Hematopoietic multipotent progenitor cell (in vitro differentiated cells): ENCODE data around the gene TYW1. TPM values are rescaled to one million over a fixed set of nuclear protein-coding genes. Genes with fewer than 3 reads are reported as not detected.
"Not testable (repeated sequence)": the region's sequence is repeated elsewhere in the genome, so short reads cannot be mapped to it uniquely, and the experiment has no call there.

Experiments
- DNase-seq, 3 donors: peaks; one replicate each; pipeline ENCODE4 v3.0.0-alpha.2; 2011 to 2015; ENCODE audit warnings: low read depth in 2 of 3, low spot score in 2 of 3
- total RNA-seq: library from RNA; depleted of rRNA; stranded (reverse); fragments of >200 nt; gene quantifications from one replicate; pipeline ENCODE4 v1.2.3, GENCODE V29; 2012

The TYW1 gene
- total RNA-seq, 1 donor = 12.7 TPM

DNA sequence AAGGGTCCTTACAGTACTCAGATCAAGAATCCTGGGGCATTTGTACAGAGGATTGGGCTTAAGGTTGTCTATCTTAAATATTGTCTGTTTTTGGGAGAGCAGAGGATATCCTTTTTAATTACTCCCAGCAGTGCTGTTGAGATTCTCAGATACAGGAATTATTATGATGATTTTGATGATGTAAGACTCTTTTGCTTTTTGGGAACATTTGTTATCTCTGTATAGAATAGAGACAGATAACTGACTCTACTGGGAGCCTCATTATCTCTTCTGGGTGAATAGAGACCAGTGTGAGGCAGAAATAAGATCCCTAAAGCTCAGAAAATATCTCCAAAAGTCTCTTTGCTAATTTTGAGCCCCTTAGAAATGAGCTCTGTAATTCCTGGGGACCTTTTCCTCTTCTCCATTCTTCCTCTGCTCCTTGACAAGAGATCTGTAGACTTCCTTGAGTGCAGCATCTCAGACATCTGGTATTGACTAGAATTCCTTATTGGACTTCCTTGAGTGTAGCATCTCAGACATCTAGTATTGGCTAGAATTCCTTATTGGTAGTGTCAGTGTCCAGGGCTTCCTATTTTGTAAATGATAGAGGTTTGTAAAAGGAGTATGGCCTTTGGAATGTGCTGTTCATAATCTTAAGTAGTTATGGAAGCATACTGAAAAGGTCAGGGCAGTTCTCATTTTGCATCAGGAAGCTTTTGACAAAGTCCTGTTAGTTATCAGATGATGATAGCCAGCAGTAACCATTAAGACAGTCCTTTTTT, 118.0 kb downstream of the TYW1 start:
- not testable (repeated sequence) for DNase-seq

DNA sequence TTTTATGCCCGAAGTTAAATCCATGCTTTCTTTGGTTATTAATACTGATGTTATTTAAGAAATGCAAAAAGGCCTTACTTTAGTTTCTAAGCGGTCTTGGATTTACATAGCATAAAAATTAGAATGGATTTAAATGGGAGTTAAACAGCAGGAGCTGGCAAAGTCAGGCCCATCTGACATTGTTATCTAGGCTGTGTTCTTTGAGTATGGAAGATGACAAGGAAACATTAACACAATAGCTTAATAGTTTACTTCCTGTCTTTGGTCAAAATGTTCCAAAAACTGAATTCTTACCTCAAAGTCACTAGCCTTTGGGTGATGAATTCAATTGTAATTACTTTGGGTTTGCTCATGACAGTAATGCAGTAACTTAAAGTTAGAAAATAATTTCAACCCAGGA, 123.9 kb downstream of the TYW1 start:
- not testable (repeated sequence) for DNase-seq

DNA sequence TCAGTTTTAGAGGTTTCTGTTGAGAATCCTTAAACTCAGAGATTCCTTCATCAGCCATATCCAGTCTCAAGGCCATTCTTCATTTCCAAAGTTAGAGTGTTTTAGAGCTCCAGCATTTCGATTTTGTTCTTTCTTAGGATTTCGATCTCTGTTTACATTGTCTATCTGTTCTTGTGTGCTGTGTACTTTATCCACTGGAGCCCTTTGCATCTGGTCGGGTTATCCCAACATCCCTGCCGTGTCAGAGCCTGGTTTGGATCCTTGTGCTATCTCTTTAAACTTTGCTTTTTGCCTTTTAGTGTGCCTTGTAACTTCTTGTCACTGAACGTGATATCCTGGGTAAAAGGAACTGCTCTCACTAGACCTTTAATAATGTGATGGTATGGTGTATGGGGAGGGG, 131.6 kb downstream of the TYW1 start:
- not testable (repeated sequence) for DNase-seq

DNA sequence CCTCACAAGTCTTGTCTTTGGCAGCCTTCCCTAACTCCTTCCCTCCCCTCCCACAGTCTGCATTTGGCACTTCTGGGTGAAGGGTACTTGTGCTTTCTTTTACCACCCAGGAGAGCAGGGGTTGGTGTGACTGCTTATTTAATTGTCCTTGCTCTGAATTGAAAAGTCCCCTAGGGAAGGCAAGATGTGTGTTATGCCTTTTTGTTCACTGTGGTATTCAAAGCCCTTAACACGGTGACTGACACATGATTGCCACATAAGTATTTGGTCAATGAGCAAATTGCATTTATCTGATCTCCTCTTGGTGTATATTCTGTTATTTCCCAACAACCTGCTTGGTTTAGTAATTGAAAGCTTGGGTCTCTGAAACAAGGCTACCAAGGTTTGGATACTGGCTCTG, 134.1 kb downstream of the TYW1 start:
- DNase-seq = not testable (repeated sequence)

DNA sequence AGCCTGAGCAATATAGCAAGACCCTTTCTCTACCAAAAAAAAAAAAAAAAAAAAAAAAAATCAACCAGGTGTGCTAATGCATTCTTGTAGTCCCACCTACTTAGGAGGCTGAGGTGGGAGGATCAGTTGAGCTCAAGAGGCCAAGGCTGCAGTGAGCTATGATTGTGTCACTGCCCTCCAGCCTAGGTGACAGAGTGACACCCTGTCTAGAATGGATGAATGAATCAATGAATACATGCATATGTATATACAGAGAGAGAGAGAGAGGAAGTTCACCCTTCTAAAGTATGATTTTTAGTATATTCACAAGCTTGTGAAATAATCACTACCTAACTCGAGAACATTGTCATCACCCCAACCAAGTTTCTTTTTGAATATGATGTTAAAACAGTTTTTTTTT, 138.3 kb downstream of the TYW1 start:
- not testable (repeated sequence) for DNase-seq

DNA sequence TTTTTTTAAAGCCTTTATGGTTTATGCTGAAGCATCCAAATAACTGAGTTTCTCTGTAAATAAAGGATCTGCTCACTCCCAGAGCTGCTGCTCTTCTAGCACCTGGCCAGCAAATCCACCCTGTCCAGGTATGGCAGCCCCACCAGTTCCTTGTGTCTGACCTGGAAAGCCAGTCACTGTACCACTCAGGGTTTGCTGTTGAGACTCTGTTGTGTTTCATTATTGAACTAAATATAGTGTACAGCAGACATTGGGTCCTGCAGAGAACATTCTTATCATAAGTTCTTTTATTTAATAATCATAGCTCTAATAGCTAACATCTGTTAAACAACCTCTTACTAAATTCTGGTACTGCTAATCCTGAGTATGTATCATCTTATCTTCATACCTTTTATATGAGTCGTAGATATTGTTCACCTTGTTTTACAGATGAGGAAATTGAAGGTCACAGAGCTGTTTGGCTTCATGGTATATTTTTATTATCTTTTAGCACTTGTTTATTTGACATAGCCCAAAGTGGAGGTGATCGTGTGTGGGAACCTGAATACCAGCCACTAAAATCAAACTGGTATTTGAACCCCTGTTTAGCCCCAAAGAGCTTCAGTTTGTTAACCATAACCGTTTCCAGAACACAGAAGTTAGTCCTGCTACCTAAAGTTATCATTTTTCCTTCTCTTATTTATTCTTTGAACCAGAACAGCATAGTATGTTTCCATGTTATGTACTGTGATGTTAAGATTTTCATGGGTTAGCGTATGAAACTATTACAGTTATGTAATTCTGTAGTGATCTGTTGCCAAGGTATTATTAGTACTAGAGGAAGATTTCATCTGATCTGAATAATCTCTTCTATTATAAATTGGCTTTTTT, 139.2 kb downstream of the TYW1 start:
- not testable (repeated sequence) for DNase-seq

DNA sequence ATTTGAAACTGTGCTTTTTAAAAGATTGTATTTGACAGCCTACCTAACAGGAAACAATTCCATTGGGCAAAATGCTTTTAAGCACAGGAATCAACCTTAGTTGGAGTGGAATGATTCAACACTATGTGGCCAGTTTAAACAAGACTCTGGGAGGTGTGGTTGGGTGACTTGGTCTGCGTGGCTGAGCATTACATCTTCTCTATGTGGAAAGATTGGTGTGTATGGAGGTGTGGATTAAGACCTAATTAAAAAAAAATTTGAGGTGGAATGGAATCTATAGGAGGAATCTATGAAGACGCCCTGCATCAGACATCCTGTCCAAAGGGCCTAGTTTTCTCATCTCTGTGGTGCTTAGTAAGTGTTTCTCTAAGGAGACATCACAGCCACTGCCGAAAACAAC, 140.9 kb downstream of the TYW1 start:
- not testable (repeated sequence) for DNase-seq

DNA sequence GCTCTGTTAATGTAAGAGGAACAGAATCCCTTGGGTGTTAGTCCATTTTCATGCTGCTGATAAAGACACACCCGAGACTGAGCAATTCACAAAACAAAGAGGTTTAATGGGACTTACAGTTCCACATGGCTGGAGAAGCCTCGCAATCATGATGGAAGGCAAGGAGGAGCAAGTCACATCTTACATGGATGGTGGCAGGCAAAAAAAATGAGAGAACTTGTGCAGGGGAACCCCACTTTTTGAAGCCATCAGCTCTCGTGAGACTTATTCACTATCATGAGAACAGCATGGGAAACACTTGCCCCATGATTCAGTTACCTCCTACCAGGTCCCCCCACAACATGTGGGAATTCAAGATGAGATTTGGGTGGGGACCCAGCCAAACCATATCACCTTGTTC, 143.2 kb downstream of the TYW1 start:
- not testable (repeated sequence) for DNase-seq

DNA sequence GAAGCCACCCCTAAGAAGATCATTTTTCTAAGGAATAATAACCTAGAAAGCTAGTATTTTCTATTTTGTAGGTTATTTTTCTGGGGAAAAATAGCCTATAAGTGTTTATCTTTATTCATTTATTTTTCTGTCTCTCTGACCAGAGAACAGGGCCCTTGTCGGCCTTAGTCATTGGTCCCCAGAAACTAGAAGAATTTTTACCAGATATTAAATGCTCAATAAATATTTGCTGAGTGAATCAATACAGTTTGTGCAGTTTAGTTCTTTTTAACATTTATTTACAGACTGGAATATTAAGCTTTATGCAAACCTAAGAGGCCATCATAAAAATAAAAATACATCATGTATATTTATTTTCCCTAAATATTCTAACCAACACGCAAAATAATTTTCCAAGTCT, 144.4 kb downstream of the TYW1 start:
- DNase-seq = not testable (repeated sequence)

DNA sequence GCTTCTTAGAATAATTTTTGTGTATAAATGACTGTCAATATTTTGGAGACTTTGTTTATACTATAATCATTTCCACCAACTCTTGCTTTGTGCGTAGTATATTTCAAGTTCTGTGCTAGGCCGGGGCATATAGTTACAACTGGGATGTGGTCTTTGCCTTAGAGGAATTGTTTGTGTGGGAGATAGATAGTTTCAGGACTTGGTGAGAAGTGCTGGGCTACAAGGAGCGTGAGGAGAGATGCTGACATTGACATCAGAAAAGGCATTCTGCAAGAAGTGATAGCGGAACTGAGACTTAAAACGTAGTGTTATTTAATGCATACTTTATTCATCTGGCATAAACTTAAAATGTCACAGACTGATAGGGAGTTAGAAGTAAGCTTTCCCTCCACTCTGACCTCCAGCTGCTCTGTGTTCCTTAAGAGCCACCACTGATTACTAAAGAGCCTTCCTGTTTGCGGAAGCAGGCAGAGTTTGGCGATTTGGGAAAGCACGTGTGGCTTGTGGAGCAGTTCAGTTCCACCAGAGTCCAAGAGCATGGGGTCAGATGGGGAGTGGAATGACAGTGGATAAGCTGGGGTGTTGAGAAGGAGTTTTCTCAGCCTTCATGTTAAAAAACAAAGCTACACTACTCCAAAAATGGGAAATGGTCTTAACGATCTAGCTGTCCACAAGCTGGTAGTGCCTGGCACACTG, 146.6 kb downstream of the TYW1 start:
- DNase-seq = not testable (repeated sequence)

DNA sequence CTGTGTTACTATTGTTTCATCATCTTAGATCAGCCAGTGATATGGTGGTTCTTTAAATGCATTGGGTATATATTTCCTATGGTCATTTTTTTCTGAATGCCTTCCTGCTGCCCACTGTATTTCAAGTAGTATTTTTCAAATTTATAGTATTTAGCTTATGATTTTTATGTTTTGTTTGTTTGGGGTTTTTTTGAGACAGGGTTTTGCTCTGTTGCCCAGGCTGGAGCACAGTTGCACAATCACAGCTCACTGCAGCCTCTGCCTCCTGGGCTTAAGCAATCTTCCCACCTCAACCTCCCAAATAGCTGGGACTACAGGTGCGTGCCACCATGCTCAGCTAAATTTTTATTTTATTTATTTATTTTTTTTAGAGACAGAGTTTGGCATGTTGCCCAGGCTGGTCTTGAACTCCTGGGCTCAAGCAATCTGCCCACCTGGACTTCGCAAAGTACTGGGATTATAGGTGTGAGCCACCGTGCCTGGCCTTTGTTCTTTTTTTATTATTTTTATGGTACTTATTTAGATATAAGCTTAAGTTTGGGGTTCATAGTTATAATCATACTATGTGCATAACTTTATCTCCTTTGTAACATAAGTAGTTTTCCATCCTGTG, 149.1 kb downstream of the TYW1 start:
- DNase-seq = not testable (repeated sequence)

DNA sequence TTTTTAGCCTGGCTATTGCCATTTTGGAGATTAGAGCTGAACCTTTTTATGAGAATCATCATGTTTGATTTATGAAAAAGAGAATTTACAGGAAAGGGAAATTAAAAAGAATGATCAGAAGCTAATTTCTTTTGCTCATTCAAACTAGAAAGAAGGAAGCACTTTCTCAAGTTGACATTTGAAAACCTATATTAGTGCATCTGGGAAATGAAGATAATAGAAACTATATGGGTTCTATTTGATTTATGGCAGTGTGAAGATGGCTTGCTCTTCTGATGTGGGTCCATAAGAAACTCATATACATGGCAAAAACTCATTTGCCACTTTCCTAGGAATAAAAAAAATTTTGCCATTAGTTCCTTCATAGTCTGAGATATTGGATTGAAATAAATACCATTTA, 152.5 kb downstream of the TYW1 start:
- DNase-seq = not testable (repeated sequence)

DNA sequence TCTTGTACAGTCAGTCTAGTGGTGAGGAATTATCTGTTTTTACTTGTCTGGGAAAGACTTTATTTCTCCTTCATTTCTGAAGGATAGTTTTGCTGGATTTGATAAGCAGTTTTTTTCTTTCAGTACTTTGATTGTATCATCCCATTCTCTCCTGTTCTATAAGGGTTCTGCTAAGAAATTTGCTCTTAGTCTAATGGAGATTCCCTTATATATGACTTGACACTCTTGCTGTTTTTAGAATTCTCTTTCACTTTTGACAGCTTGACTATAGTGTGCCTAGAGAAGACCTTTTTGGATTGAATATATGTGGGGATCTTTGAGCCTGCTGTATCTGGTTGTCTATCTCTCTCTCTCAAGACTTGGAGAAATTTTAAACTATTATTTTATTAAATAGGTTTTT, 157.7 kb downstream of the TYW1 start:
- not testable (repeated sequence) for DNase-seq

DNA sequence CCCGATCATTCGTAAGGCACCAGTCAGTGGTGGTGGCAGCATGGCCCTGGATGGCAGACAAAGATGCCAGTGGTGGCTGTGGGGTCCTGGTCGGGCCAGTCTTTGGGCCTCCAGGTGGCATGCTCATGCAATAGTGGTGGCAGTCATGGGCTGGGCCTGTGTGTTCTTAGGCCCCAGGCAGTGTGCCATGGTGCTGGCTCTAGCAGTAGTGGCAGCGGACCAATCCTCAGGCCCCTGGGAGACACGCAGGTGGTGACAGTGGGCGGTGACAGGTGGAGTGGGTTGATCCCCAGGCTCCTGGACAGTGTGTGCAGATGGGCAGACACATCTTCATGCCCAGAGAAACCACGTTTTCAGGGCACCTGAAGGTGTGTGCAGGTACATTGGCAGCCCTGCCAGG, 159.4 kb downstream of the TYW1 start:
- DNase-seq = not testable (repeated sequence)

DNA sequence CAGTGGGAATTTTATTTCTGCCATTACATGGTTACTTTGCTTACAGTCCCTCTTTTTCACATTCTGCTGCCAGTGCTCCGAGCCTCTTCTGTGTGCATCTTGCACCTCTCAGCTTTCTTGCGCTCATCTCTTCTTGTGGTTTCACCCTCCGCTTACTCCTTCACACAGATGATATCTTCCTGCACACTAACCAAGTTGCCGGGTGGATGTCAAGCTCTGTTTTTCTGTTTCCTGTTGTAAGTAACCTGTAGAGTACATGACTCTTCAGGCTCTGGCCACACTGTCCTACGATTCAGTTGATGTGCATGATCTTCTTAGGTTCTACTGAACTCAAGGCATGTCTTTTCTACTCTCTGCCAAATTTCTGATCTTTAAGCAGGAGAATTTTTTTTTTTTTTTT, 166.7 kb downstream of the TYW1 start:
- peak in 1 of 3 donors; percentile 26 for DNase-seq

DNA sequence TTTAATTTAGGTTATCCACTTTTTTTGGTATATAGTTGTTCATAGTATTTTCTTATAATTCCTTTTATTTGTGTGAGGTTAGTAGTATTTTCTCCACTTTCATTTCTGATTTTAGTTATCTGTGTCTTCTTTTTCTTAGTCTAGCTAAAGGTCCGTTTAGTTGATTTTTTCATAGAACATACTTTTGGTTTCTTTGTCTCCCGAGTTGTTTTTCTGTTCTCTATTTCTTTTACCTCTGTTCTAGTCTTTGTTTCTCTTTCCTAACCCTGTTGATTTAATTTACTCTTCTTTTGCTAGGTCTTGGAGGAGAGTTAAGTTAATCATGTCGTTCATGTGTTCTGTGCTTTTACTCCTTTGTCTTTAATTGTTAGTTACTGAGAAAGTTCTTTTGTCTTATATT, 174.5 kb downstream of the TYW1 start:
- DNase-seq = not testable (repeated sequence)

DNA sequence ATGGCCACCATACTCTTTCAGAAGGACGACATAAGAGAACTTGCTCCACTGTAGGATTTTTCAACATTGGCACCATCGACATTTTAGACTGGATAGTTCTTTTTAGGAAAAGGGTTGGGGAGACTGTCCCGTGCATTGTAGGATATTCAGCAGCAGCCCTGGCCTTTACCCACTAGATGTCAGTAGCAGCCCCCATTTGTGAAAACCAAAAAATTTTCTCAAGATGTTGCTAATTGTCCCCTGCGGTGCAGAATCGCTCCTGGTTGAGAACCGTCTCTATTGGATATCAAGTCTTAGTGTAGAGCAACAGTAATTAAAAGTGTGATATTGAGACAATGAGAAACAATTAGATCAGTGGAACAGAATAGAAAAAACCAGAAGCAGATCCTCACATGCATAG, 180.1 kb downstream of the TYW1 start:
- DNase-seq = not testable (repeated sequence)

DNA sequence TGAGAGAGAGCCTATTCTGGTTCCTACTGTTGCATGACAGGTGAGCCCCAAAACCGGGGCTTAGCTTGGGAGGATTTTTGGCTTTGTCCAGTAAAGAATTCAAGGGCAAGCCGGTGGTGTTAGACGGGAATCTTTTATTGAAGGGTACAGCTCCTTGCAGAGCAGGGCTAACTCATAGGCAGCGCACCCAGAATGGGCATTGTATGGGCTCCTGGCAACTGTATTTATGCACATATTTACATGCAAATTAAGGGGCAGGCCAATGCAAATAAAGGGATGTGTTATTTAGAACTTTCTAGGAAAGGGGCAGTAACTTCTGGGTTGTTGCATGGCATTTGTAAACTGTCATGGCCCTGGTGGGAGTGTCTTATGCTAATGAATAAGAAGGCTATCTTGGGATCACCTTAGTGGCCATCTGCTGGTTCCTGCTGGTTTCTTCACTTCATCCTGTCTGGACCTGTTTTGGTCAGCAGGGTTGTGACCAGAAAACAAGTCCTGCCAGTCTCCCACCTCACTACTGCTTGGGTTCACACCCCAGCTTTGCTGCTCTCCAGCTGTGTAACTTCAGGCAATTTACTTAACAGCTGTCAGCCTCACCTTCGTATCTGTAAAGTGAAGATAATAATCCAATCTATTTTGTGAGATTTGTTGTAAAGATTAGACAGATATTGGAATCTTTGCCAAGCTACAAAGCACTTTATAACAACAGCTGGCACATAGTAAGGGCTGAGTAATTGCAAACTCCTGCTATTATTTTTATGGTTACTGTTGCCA, 182.5 kb downstream of the TYW1 start:
- not testable (repeated sequence) for DNase-seq

DNA sequence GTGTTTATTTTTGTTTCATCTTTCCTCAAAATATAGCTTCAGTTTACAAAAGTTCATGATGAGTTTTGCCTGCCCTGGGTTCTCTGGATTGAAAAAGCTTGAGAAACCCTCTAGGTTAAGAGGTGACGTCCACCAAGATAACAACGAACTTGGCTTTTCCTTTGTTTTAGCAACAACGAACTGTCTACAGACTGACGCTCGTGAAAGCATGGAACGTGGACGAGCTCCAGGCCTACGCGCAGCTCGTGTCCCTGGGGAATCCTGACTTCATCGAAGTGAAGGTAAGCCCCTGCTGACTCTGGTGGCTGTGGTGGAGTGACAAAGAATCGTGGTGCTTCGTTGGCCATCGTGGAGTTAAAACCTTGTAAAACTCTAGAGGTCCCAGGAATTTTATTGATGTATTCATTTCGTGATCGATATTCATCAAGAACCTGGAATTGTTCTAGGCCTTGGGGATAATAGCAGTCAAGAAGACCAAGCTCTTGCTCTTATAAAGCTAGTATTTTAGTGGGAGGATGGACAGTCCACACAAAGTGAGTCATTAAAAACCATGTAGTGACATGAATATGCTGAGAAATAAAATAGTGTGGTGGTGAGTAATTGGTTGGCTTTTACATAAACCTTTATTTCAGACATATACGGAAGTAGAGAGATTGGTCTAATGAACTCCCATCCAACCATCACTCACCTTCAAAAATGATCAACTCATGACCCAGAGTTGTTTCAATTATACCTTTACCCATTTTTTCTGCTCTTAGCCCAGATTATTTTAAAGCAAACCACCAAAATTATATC, 186.5 kb downstream of the TYW1 start:
- DNase-seq = not testable (repeated sequence)
